ENCODE results near the gene MSANTD1. TPM values are rescaled to one million over a fixed set of nuclear protein-coding genes. Genes with fewer than 3 reads are reported as not detected.

Gene MSANTD1
- polyA plus RNA-seq, 10 donors: 0.28 to 0.98 (median 0.50) TPM

GRCh38 chr4:3215733-3216132, 33.2 kb upstream of the MSANTD1 start:
- DNase-seq: no peak

GRCh38 chr4:3217266-3217665, 31.7 kb upstream of the MSANTD1 start:
- no peak for DNase-seq

GRCh38 chr4:3217771-3218170, 31.2 kb upstream of the MSANTD1 start:
- DNase-seq: no peak

- no peak for DNase-seq
These were observed 29.9 kb upstream of the MSANTD1 start for GRCh38 chr4:3218824-3219760.

GRCh38 chr4:3219761-3220475, 29.0 kb upstream of the MSANTD1 start:
- DNase-seq: no peak

- peak in 1 of 3 donors; percentile 52 for DNase-seq
These were observed 28.3 kb upstream of the MSANTD1 start for GRCh38 chr4:3220476-3221183.

- DNase-seq: no peak
These were observed 27.8 kb upstream of the MSANTD1 start for GRCh38 chr4:3221184-3221494.

GRCh38 chr4:3221996-3222395, 27.0 kb upstream of the MSANTD1 start:
- DNase-seq: no peak

GRCh38 chr4:3223346-3223745, 25.6 kb upstream of the MSANTD1 start:
- no peak for DNase-seq

GRCh38 chr4:3223956-3224748, 24.8 kb upstream of the MSANTD1 start:
- no peak for DNase-seq

GRCh38 chr4:3225071-3225850, 23.7 kb upstream of the MSANTD1 start:
- no peak for DNase-seq

GRCh38 chr4:3225936-3226335, 23.0 kb upstream of the MSANTD1 start:
- peak in 1 of 3 donors; percentile 44 for DNase-seq

- DNase-seq: no peak
These were observed 22.5 kb upstream of the MSANTD1 start for GRCh38 chr4:3226467-3226866.

- no peak for DNase-seq
These were observed 22.0 kb upstream of the MSANTD1 start for GRCh38 chr4:3226944-3227343.

- DNase-seq: no peak
These were observed 20.9 kb upstream of the MSANTD1 start for GRCh38 chr4:3227878-3228675.

GRCh38 chr4:3228881-3229280, 20.1 kb upstream of the MSANTD1 start:
- DNase-seq: no peak

GRCh38 chr4:3229328-3229727, 19.6 kb upstream of the MSANTD1 start:
- no peak for DNase-seq

- DNase-seq: no peak
These were observed 19.0 kb upstream of the MSANTD1 start for GRCh38 chr4:3229964-3230363.

GRCh38 chr4:3231471-3231870, 17.5 kb upstream of the MSANTD1 start:
- no peak for DNase-seq

GRCh38 chr4:3232001-3232400, 17.0 kb upstream of the MSANTD1 start:
- no peak for DNase-seq

All from muscle of back (tissue), 11 donors.